ENCODE data around the gene C17orf67.

C17orf67 gene

DNA sequence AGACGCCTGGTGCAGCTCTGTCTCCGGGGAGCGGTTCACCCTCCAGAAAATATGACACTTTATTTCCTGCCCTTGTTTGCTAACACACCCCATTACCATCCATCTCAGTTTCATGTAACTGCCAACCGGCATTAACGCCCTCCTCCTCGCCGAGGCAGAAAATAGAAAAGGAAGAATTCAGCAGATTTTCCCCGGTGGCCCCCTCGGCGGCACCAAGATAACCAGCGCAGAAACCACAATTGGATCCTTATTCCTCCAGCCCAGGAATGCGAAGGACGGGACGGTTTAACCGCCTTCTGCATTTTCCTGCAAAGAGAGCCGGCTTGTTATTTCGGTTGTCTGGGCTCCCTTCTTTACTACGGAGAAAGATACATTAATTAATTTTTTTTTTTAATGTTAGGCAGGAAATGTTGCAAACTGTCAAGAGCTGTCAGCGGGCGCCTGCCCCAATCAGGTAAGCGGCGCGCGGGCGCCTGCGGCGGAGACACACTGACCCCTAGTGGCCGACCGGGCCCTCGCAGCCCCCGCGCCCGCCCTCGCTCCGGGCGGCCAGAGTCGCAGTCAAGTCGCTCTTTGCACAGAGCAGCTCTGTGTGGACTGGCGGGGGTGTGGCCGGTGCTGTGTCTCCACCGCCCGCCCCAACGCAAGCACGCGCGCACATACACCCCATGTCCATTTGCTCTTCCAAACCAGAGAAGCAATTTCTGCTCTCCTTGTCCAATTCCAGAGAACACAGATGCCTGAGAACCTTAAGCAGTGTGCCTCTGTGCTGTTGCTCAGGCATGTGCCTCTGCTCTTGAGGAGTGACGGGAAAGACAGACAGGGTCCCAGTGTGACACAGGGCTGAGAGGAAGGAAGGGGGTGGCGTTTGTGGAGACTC is 53.6 kb downstream of the C17orf67 start:
- Histone ChIP-seq H2AFZ (ENCODE audit: low read depth, low read length) (peak overlapping the region; percentile 69), H3K9me3 (ENCODE audit: insufficient read depth, low read length, severe bottlenecking) (no peaks in the 10 kb centered on the region), H3K4me3 (ENCODE audit: low read depth in 1 of 2, low read length in 2 of 2) (peak overlapping the region; percentile 9 to 53; a peak in 3 of 4 replicates), H4K20me1 (ENCODE audit: insufficient read depth, low read length) (no peaks in the 10 kb centered on the region), H3K79me2 (ENCODE audit: insufficient read depth, low read length) (no peaks in the 10 kb centered on the region), H3K27me3 (ENCODE audit: insufficient read depth, low read length, poor library complexity) (no peaks in the 10 kb centered on the region), H3K36me3 (ENCODE audit: insufficient read depth, low read length) (no peaks in the 10 kb centered on the region), H3K9ac (ENCODE audit: low read depth, low read length) (peak overlapping the region; percentile 64), H3K27ac (ENCODE audit: low read length) (peak overlapping the region; percentile 96), H3K4me2 (ENCODE audit: insufficient read depth, low read length) (peak overlapping the region; percentile 68), H3K4me1 (ENCODE audit: insufficient read depth, low read length) (peaks cover 49% of the 10 kb centered on the region)
- ATAC-seq (ENCODE audit: insufficient read depth, low read depth) (peak; percentile 90), DNase-seq (peak; percentile 88)
- TF ChIP-seq EZH2 (IDR thresholded peaks at IDR 0.05; ENCODE audit: borderline replicate concordance, low read depth, low read length, severe bottlenecking) = no peak
- TF ChIP-seq, protein P1, sequence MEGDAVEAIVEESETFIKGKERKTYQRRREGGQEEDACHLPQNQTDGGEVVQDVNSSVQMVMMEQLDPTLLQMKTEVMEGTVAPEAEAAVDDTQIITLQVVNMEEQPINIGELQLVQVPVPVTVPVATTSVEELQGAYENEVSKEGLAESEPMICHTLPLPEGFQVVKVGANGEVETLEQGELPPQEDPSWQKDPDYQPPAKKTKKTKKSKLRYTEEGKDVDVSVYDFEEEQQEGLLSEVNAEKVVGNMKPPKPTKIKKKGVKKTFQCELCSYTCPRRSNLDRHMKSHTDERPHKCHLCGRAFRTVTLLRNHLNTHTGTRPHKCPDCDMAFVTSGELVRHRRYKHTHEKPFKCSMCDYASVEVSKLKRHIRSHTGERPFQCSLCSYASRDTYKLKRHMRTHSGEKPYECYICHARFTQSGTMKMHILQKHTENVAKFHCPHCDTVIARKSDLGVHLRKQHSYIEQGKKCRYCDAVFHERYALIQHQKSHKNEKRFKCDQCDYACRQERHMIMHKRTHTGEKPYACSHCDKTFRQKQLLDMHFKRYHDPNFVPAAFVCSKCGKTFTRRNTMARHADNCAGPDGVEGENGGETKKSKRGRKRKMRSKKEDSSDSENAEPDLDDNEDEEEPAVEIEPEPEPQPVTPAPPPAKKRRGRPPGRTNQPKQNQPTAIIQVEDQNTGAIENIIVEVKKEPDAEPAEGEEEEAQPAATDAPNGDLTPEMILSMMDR (IDR thresholded peaks at IDR 0.05; ENCODE audit: borderline replicate concordance, extremely low read depth, low read length, poor library complexity, severe bottlenecking) = peak; percentile 96

DNA sequence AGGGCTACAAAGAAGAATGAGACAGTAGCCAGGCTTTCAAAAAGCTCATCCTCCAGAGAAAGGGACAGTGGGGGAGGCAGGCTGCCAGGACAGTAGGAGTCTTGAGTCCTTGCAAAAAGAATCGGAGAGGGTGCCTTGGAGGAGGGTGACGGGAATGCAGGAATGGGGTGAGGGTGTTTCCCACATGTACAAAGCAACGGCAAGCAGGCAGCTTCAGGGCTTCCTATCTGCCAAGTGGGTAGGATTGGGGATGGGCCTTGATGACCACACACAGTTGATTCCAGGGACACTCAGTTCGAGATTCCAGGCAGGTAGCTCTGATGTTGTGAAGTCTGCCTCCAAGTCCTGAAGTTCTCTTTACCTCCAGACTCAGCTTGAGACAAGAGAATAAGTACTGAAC is 54.4 kb downstream of the C17orf67 start:
- H3K27ac ChIP-seq (ENCODE audit: low read length) = peak overlapping the region; percentile 96
- no peaks in the 10 kb centered on the region for H3K79me2 ChIP-seq (ENCODE audit: insufficient read depth, low read length)
- no peaks in the 10 kb centered on the region for H3K9me3 ChIP-seq (ENCODE audit: insufficient read depth, low read length, severe bottlenecking)
- H3K4me1 ChIP-seq (ENCODE audit: insufficient read depth, low read length) = peaks cover 48% of the 10 kb centered on the region
- H3K4me3 ChIP-seq (ENCODE audit: low read depth in 1 of 2, low read length in 2 of 2) = peak overlapping the region; percentile 9 to 53; a peak in 3 of 4 replicates
- no peaks in the 10 kb centered on the region for H3K27me3 ChIP-seq (ENCODE audit: insufficient read depth, low read length, poor library complexity)
- peak overlapping the region; percentile 69 for H2AFZ ChIP-seq (ENCODE audit: low read depth, low read length)
- H4K20me1 ChIP-seq (ENCODE audit: insufficient read depth, low read length) = no peaks in the 10 kb centered on the region
- peak overlapping the region; percentile 68 for H3K4me2 ChIP-seq (ENCODE audit: insufficient read depth, low read length)
- DNase-seq = no peak
- ATAC-seq (ENCODE audit: insufficient read depth, low read depth) = no peak
- peak overlapping the region; percentile 64 for H3K9ac ChIP-seq (ENCODE audit: low read depth, low read length)
- H3K36me3 ChIP-seq (ENCODE audit: insufficient read depth, low read length) = no peaks in the 10 kb centered on the region
- TF ChIP-seq EZH2 (IDR thresholded peaks at IDR 0.05; ENCODE audit: borderline replicate concordance, low read depth, low read length, severe bottlenecking) = no peak
- TF ChIP-seq, protein P1 (IDR thresholded peaks at IDR 0.05; ENCODE audit: borderline replicate concordance, extremely low read depth, low read length, poor library complexity, severe bottlenecking) = no peak

DNA sequence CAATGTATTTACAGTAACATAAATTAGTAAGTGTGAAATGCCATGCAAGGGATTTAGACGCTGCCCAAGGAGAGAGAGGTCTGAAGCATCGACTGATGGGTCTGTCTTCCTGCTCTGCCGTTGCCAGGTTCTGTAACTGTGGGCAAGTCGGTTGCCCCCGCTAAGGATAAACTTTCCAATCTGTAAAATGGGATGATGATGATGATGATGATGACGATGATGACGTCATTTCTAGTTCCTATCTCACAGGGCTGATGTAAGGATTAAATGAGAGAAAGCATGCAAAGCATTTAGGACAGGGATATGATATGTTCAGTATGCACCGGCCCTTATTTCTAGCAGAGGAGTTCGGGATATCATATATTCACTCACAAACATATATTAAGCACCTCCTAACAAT is 54.8 kb downstream of the C17orf67 start:
- H3K36me3 ChIP-seq (ENCODE audit: insufficient read depth, low read length) = no peaks in the 10 kb centered on the region
- DNase-seq (no peak), ATAC-seq (ENCODE audit: insufficient read depth, low read depth) (no peak)
- no peaks in the 10 kb centered on the region for H3K9me3 ChIP-seq (ENCODE audit: insufficient read depth, low read length, severe bottlenecking)
- H3K9ac ChIP-seq (ENCODE audit: low read depth, low read length) = peak overlapping the region; percentile 64
- no peaks in the 10 kb centered on the region for H4K20me1 ChIP-seq (ENCODE audit: insufficient read depth, low read length)
- H3K4me1 ChIP-seq (ENCODE audit: insufficient read depth, low read length) = peaks cover 48% of the 10 kb centered on the region
- no peaks in the 10 kb centered on the region for H3K79me2 ChIP-seq (ENCODE audit: insufficient read depth, low read length)
- H3K4me2 ChIP-seq (ENCODE audit: insufficient read depth, low read length) = peak overlapping the region; percentile 68
- H3K27me3 ChIP-seq (ENCODE audit: insufficient read depth, low read length, poor library complexity) = no peaks in the 10 kb centered on the region
- TF ChIP-seq, protein P1 (IDR thresholded peaks at IDR 0.05; ENCODE audit: borderline replicate concordance, extremely low read depth, low read length, poor library complexity, severe bottlenecking) = no peak
- no peak for TF ChIP-seq EZH2 (IDR thresholded peaks at IDR 0.05; ENCODE audit: borderline replicate concordance, low read depth, low read length, severe bottlenecking)
- H3K27ac ChIP-seq (ENCODE audit: low read length) = peak overlapping the region; percentile 96
- H2AFZ ChIP-seq (ENCODE audit: low read depth, low read length) = peak overlapping the region; percentile 69
- H3K4me3 ChIP-seq (ENCODE audit: low read depth in 1 of 2, low read length in 2 of 2) = peak overlapping the region in 1 of 2 experiments; percentile 53; a peak in 2 of 4 replicates
